MM.1S (cell line): ENCODE data around the gene SNAPC4.

Source experiments
- EZH2phosphoT487 ChIP-seq: fragments of 300-600 bp; sonication (generic); IDR thresholded peaks from 2 replicates; pipeline ENCODE4 v1.6.1; 2018; ENCODE audit warnings: antibody characterized with exemption, low read length
- TF ChIP-seq, protein P1 (sequence below): fragments of 300-600 bp; sonication (generic); IDR thresholded peaks from 2 replicates; pipeline ENCODE4 v1.5.1; 2016; ENCODE audit warnings: antibody characterized with exemption, low read length, mixed read lengths

DNA sequence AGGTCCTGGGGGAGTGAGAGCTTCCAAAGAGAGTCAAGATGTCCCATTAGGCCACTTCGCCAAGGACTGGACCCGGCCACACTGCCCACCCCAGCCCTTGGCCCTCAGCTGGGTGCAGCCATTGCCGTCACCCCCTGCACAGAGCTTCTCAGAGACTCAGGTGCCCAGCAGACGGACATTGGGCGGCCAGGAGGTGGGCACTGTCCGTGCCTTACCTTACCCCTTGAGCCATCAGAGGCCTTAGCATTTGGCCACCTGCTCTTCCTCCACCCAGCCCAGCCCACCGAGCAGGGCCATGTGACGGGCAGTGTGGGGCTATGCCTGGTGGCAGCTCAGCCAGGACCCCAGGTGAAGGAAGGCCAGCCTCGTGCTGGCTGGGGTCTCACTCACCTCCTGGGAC, 33.1 kb downstream of the SNAPC4 start:
- TF ChIP-seq EZH2phosphoT487, result no peak
- TF ChIP-seq, protein P1, sequence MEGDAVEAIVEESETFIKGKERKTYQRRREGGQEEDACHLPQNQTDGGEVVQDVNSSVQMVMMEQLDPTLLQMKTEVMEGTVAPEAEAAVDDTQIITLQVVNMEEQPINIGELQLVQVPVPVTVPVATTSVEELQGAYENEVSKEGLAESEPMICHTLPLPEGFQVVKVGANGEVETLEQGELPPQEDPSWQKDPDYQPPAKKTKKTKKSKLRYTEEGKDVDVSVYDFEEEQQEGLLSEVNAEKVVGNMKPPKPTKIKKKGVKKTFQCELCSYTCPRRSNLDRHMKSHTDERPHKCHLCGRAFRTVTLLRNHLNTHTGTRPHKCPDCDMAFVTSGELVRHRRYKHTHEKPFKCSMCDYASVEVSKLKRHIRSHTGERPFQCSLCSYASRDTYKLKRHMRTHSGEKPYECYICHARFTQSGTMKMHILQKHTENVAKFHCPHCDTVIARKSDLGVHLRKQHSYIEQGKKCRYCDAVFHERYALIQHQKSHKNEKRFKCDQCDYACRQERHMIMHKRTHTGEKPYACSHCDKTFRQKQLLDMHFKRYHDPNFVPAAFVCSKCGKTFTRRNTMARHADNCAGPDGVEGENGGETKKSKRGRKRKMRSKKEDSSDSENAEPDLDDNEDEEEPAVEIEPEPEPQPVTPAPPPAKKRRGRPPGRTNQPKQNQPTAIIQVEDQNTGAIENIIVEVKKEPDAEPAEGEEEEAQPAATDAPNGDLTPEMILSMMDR, result no peak
